Astrocyte of the cerebellum (primary cell): Measurements from ENCODE around the gene SLC43A1.

Source experiments
- DNase-seq: peaks from one replicate; pipeline ENCODE4 v3.0.0-alpha.2; 2011; ENCODE audit warnings: low read depth
- H3K4me3 ChIP-seq: 2 replicates; pipeline ENCODE4 v1.5.1; 2011; ENCODE audit warnings: mild to moderate bottlenecking, low read depth, low read length, moderate library complexity
- CTCF ChIP-seq: IDR thresholded peaks from 2 replicates; pipeline ENCODE4 v1.5.1; 2012; ENCODE audit warnings: low read length, low read depth, moderate library complexity, mild to moderate bottlenecking; ENCODE audit errors: missing control alignments
- in situ Hi-C: cut with HindIII; loops from 2 replicates; pipeline ENCODE4 v1.10.0; 2017; ENCODE audit warnings: low sequenced_read_pairs

Gene SLC43A1

GRCh38 chr11:57530596-57531507, 15.3 kb upstream of the SLC43A1 start, which contains the start of gene TIMM10:
TSS of gene TIMM10 (minus strand) at chr11:57530754. CDS start at chr11:57530189, 565 bp downstream.
- peak within 1 kb of the TSS; percentile 68 for H3K4me3 ChIP-seq
- DNase-seq = peak; percentile 90
- no peak for TF ChIP-seq CTCF
- in situ Hi-C loops = loop anchor here (5.0 kb wide), 1 partner anchor 204 kb away; no protein-coding TSS in a partner anchor

- in situ Hi-C loops = loop anchor here (5.0 kb wide), 1 partner anchor 203 kb away; no protein-coding TSS in a partner anchor
- H3K4me3 ChIP-seq = peak overlapping the region; percentile 68
- DNase-seq = no peak
- TF ChIP-seq CTCF = no peak
Observed at GRCh38 chr11:57530215-57530595, 14.7 kb upstream of the SLC43A1 start.

- H3K4me3 ChIP-seq = no peak overlapping the region
- no peak for DNase-seq
- TF ChIP-seq CTCF = no peak
- in situ Hi-C loops = no loop called here
Observed at GRCh38 chr11:57529012-57529411, 13.5 kb upstream of the SLC43A1 start.

GRCh38 chr11:57527056-57527631, 11.6 kb upstream of the SLC43A1 start:
- peak; percentile 45 for DNase-seq
- no peak overlapping the region for H3K4me3 ChIP-seq
- in situ Hi-C loops = no loop called here
- TF ChIP-seq CTCF = peak; percentile 85

GRCh38 chr11:57523419-57523818, 7.9 kb upstream of the SLC43A1 start:
- in situ Hi-C loops = no loop called here

More at GRCh38 chr11:57523419-57523818, 7.9 kb upstream of the SLC43A1 start:
- no peak for DNase-seq
- no peak for TF ChIP-seq CTCF
- H3K4me3 ChIP-seq = no peak overlapping the region
